Measurements from ENCODE around the gene DNAJA2. TPM values are rescaled to one million over a fixed set of nuclear protein-coding genes. Genes with fewer than 3 reads are reported as not detected.

DNAJA2 gene
- total RNA-seq, 2 experiments from 2014 or later, result 43.3 to 61.6 TPM

GRCh38 chr16:46997844-46998243, 24.4 kb upstream of the DNAJA2 start:
- H2AFZ ChIP-seq (ENCODE audit: low read length), result no peak overlapping the region
- H4K20me1 ChIP-seq (ENCODE audit: insufficient read depth, low read length), result no peaks in the 10 kb centered on the region
- CTCF ChIA-PET (ENCODE audit: unreplicated experiment), result no interaction called here
- DNase-seq (ENCODE audit: low spot score), result no peak
- H3K36me3 ChIP-seq (ENCODE audit: insufficient read depth, low read length), result no peaks in the 10 kb centered on the region
- BruUV-seq (replicated peaks), result no TSS peak
- TF ChIP-seq CTCF (conservative IDR thresholded peaks at IDR 0.05; ENCODE audit: low read length), result no peak
- no peak for TF ChIP-seq EZH2phosphoT487 (IDR thresholded peaks at IDR 0.05; ENCODE audit: borderline replicate concordance, low read depth, low read length)
- POLR2A ChIA-PET, result interaction anchor here (0.6 kb wide), 2 partner anchors 84 to 515 kb away, joined by 3 read pairs; no protein-coding TSS in a partner anchor
- no peaks in the 10 kb centered on the region for H3K9me3 ChIP-seq (ENCODE audit: low read length)
- no peak overlapping the region for H3K4me3 ChIP-seq (ENCODE audit: low read depth, low read length, poor library complexity, severe bottlenecking)
- no peaks in the 10 kb centered on the region for H3K4me1 ChIP-seq (ENCODE audit: insufficient read depth, low read length, poor library complexity, severe bottlenecking)
- H3K9me2 ChIP-seq (ENCODE audit: insufficient read depth, low read length), result no peaks in the 10 kb centered on the region
- no peak overlapping the region for H3K27ac ChIP-seq (ENCODE audit: low read depth, low read length, poor library complexity, severe bottlenecking)
- H3K79me2 ChIP-seq (ENCODE audit: insufficient read depth, low read depth, low read length), result no peaks in the 10 kb centered on the region
- H3K4me2 ChIP-seq (ENCODE audit: low read length), result no peak overlapping the region
- intact Hi-C loops (cut with micrococcal nuclease; ENCODE audit: unreplicated experiment), result no loop called here

DNA sequence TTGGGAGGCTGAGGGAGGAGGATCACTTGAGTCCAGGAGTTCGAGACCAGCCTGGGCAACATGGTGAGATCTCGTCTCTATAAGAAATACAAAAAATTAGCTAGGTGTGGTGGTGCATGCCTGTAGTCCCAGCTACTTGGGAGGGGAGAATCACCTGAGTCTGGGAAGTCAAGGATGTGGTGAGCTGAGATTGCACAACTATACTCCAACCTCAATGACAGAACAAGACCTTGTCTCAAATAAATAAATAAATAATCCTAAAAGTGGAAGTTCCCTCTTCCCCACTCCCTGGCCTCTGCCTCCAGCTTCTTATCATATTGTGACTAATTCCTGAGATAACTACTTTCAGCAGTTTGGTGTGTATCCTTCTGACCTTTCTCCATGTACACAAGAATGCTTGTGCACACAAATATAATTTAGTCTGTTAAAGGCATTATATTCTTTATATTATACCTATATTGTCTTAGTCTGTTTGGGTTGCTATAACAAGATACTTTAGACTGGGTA, 23.5 kb upstream of the DNAJA2 start:
- ChIA-PET CTCF (ENCODE audit: unreplicated experiment) (no interaction called here), POLR2A (no interaction called here)
- no peaks in the 10 kb centered on the region for H3K9me2 ChIP-seq (ENCODE audit: insufficient read depth, low read length)
- no peaks in the 10 kb centered on the region for H3K36me3 ChIP-seq (ENCODE audit: insufficient read depth, low read length)
- H3K79me2 ChIP-seq (ENCODE audit: insufficient read depth, low read depth, low read length), result no peaks in the 10 kb centered on the region
- DNase-seq (ENCODE audit: low spot score), result no peak
- TF ChIP-seq EZH2phosphoT487 (IDR thresholded peaks at IDR 0.05; ENCODE audit: borderline replicate concordance, low read depth, low read length) (no peak), CTCF (conservative IDR thresholded peaks at IDR 0.05; ENCODE audit: low read length) (no peak)
- H4K20me1 ChIP-seq (ENCODE audit: insufficient read depth, low read length), result no peaks in the 10 kb centered on the region
- H2AFZ ChIP-seq (ENCODE audit: low read length), result no peak overlapping the region
- no TSS peak for BruUV-seq (replicated peaks)
- H3K27ac ChIP-seq (ENCODE audit: low read depth, low read length, poor library complexity, severe bottlenecking), result no peak overlapping the region
- no peak overlapping the region for H3K4me2 ChIP-seq (ENCODE audit: low read length)
- H3K9me3 ChIP-seq (ENCODE audit: low read length), result no peaks in the 10 kb centered on the region
- H3K4me3 ChIP-seq (ENCODE audit: low read depth, low read length, poor library complexity, severe bottlenecking), result no peak overlapping the region
- no peaks in the 10 kb centered on the region for H3K4me1 ChIP-seq (ENCODE audit: insufficient read depth, low read length, poor library complexity, severe bottlenecking)
- intact Hi-C loops (cut with micrococcal nuclease; ENCODE audit: unreplicated experiment), result no loop called here

- Histone ChIP-seq H3K27ac (ENCODE audit: low read depth, low read length, poor library complexity, severe bottlenecking) (no peak overlapping the region), H3K9me3 (ENCODE audit: low read length) (0 out of 2 replicates have a peak, but pooled peaks cover 3% of the 10 kb centered on the region), H3K36me3 (ENCODE audit: insufficient read depth, low read length) (no peaks in the 10 kb centered on the region), H2AFZ (ENCODE audit: low read length) (no peak overlapping the region), H3K79me2 (ENCODE audit: insufficient read depth, low read depth, low read length) (no peaks in the 10 kb centered on the region), H3K4me1 (ENCODE audit: insufficient read depth, low read length, poor library complexity, severe bottlenecking) (no peaks in the 10 kb centered on the region), H4K20me1 (ENCODE audit: insufficient read depth, low read length) (no peaks in the 10 kb centered on the region), H3K9me2 (ENCODE audit: insufficient read depth, low read length) (no peaks in the 10 kb centered on the region), H3K4me3 (ENCODE audit: low read depth, low read length, poor library complexity, severe bottlenecking) (no peak overlapping the region), H3K4me2 (ENCODE audit: low read length) (no peak overlapping the region)
- no TSS peak for BruUV-seq (replicated peaks)
- ChIA-PET POLR2A (no interaction called here), CTCF (ENCODE audit: unreplicated experiment) (no interaction called here)
- TF ChIP-seq EZH2phosphoT487 (IDR thresholded peaks at IDR 0.05; ENCODE audit: borderline replicate concordance, low read depth, low read length), result no peak
- no peak for TF ChIP-seq CTCF (conservative IDR thresholded peaks at IDR 0.05; ENCODE audit: low read length)
- intact Hi-C loops (cut with micrococcal nuclease; ENCODE audit: unreplicated experiment), result no loop called here
- DNase-seq (ENCODE audit: low spot score), result no peak
Observed at GRCh38 chr16:46996391-46996790, 22.9 kb upstream of the DNAJA2 start.
